Measurements from ENCODE around the gene CCDC141. TPM values are rescaled to one million over a fixed set of nuclear protein-coding genes. Genes with fewer than 3 reads are reported as not detected.

The CCDC141 gene
- total and polyA plus RNA-seq, 2 experiments from 2014 or later = 3.0 to 7.2 TPM

- H3K9me2 ChIP-seq (replicated peaks; ENCODE audit: insufficient read depth) = no peaks in the 10 kb centered on the region
- WGBS (ENCODE audit: low lambda C conversion rate, missing lambda C conversion rate) = 98% methylated on average over 2 of the region's 2 CpGs
- no peak for TF ChIP-seq EZH2 (IDR thresholded peaks at IDR 0.05; ENCODE audit: borderline replicate concordance)
- TF ChIP-seq, protein P1, sequence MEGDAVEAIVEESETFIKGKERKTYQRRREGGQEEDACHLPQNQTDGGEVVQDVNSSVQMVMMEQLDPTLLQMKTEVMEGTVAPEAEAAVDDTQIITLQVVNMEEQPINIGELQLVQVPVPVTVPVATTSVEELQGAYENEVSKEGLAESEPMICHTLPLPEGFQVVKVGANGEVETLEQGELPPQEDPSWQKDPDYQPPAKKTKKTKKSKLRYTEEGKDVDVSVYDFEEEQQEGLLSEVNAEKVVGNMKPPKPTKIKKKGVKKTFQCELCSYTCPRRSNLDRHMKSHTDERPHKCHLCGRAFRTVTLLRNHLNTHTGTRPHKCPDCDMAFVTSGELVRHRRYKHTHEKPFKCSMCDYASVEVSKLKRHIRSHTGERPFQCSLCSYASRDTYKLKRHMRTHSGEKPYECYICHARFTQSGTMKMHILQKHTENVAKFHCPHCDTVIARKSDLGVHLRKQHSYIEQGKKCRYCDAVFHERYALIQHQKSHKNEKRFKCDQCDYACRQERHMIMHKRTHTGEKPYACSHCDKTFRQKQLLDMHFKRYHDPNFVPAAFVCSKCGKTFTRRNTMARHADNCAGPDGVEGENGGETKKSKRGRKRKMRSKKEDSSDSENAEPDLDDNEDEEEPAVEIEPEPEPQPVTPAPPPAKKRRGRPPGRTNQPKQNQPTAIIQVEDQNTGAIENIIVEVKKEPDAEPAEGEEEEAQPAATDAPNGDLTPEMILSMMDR (IDR thresholded peaks at IDR 0.05; ENCODE audit: poor library complexity) = peak; percentile 67
- no peak overlapping the region for H3K27ac ChIP-seq
- H3K79me2 ChIP-seq = no peaks in the 10 kb centered on the region
- no peak overlapping the region for H3K4me2 ChIP-seq
- H3K9me3 ChIP-seq (ENCODE audit: low read depth) = no peaks in the 10 kb centered on the region
- DNase-seq (ENCODE audit: low spot score) = peak; percentile 33
- H3K4me3 ChIP-seq = no peak overlapping the region
- no peaks in the 10 kb centered on the region for H4K20me1 ChIP-seq (ENCODE audit: insufficient read depth, poor library complexity, severe bottlenecking)
- H3K27me3 ChIP-seq = no peaks in the 10 kb centered on the region
- no peaks in the 10 kb centered on the region for H3K36me3 ChIP-seq (replicated peaks; ENCODE audit: insufficient read depth, low read depth)
- no peak overlapping the region for H2AFZ ChIP-seq
- H3K4me1 ChIP-seq (ENCODE audit: insufficient read depth) = no peaks in the 10 kb centered on the region
Observed at GRCh38 chr2:178796079-178796677, 253.8 kb downstream of the CCDC141 start.

DNA sequence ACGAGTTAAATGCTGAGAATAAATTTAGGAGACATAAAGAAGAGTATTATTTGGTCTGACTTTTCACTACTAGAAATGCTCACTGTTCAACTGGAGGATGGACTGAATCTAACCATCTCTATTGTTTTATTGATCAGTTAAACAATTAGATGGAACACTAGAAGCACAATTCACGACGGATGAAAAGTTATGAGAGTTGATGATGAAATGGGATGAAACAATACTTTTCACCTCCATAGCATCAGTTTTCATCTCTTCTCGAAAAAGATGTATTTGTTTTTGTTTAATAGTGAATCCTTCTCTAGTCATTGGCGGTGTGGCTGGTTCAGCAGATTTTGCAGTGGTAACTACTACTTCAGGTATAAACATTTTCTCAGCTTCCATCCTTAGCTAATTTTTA is 262.0 kb downstream of the CCDC141 start:
- Histone ChIP-seq H3K27me3 (no peaks in the 10 kb centered on the region), H3K9me3 (ENCODE audit: low read depth) (no peaks in the 10 kb centered on the region), H4K20me1 (ENCODE audit: insufficient read depth, poor library complexity, severe bottlenecking) (no peaks in the 10 kb centered on the region), H3K9me2 (replicated peaks; ENCODE audit: insufficient read depth) (no peaks in the 10 kb centered on the region), H3K79me2 (no peaks in the 10 kb centered on the region), H3K27ac (no peak overlapping the region), H2AFZ (no peak overlapping the region), H3K4me1 (ENCODE audit: insufficient read depth) (no peaks in the 10 kb centered on the region), H3K4me3 (no peak overlapping the region), H3K36me3 (replicated peaks; ENCODE audit: insufficient read depth, low read depth) (no peaks in the 10 kb centered on the region), H3K4me2 (no peak overlapping the region)
- WGBS (ENCODE audit: low lambda C conversion rate, missing lambda C conversion rate) = 93% methylated on average over 5 of the region's 5 CpGs
- TF ChIP-seq EZH2 (IDR thresholded peaks at IDR 0.05; ENCODE audit: borderline replicate concordance) (no peak), EZH2phosphoT487 (IDR thresholded peaks at IDR 0.05; ENCODE audit: low read depth, severe bottlenecking, unreplicated experiment) (no peak)
- TF ChIP-seq, protein P1 (IDR thresholded peaks at IDR 0.05; ENCODE audit: poor library complexity) = no peak
- no peak for DNase-seq (ENCODE audit: low spot score)

GRCh38 chr2:178787155-178787554 is 262.8 kb downstream of the CCDC141 start:
- Histone ChIP-seq H3K4me2 (no peak overlapping the region), H3K79me2 (no peaks in the 10 kb centered on the region), H3K27ac (no peak overlapping the region), H3K9me2 (replicated peaks; ENCODE audit: insufficient read depth) (no peaks in the 10 kb centered on the region), H4K20me1 (ENCODE audit: insufficient read depth, poor library complexity, severe bottlenecking) (no peaks in the 10 kb centered on the region), H3K27me3 (no peaks in the 10 kb centered on the region), H3K36me3 (replicated peaks; ENCODE audit: insufficient read depth, low read depth) (no peaks in the 10 kb centered on the region), H3K4me1 (ENCODE audit: insufficient read depth) (no peaks in the 10 kb centered on the region), H3K9me3 (ENCODE audit: low read depth) (no peaks in the 10 kb centered on the region), H2AFZ (no peak overlapping the region), H3K4me3 (no peak overlapping the region)
- DNase-seq (ENCODE audit: low spot score) = no peak
- TF ChIP-seq, protein P1 (IDR thresholded peaks at IDR 0.05; ENCODE audit: poor library complexity) = no peak
- TF ChIP-seq EZH2phosphoT487 (IDR thresholded peaks at IDR 0.05; ENCODE audit: low read depth, severe bottlenecking, unreplicated experiment) = no peak
- TF ChIP-seq EZH2 (IDR thresholded peaks at IDR 0.05; ENCODE audit: borderline replicate concordance) = no peak
- 84% methylated on average over 2 of the region's 2 CpGs for WGBS (ENCODE audit: low lambda C conversion rate, missing lambda C conversion rate)

Measured in hepatocyte (in vitro differentiated cells).